Activated naive CD8-positive, alpha-beta T cell (primary cell): ENCODE data around the gene GTPBP6.
A peak's percentile ranks its signal among the peaks of the same experiment; 100 is the strongest.
"Not testable (repeated sequence)": the region's sequence is repeated elsewhere in the genome, so short reads cannot be mapped to it uniquely, and the experiment has no call there.

Experiments
- H3K27ac Mint-ChIP-seq: one replicate; pipeline ENCODE4 v1.8.0; 2021; ENCODE audit warnings: mixed read lengths
- H3K27me3 Mint-ChIP-seq: one replicate; pipeline ENCODE4 v1.8.0; 2021; ENCODE audit warnings: mixed read lengths
- H3K36me3 Mint-ChIP-seq: one replicate; pipeline ENCODE4 v1.8.0; 2021; ENCODE audit warnings: mixed read lengths
- H3K4me1 Mint-ChIP-seq: one replicate; pipeline ENCODE4 v1.8.0; 2021; ENCODE audit warnings: low read depth, mixed read lengths
- H3K4me3 Mint-ChIP-seq: one replicate; pipeline ENCODE4 v1.8.0; 2021; ENCODE audit warnings: mild to moderate bottlenecking, mixed read lengths
- H3K9me3 Mint-ChIP-seq: one replicate; pipeline ENCODE4 v1.8.0; 2021; ENCODE audit warnings: low read depth, mixed read lengths

GTPBP6 gene

GRCh38 chrX:261919-262352 lies 56.7 kb downstream of the GTPBP6 start:
- no peaks in the 10 kb centered on the region for H3K36me3 Mint-ChIP-seq
- H3K4me3 Mint-ChIP-seq, result no peak overlapping the region
- H3K27me3 Mint-ChIP-seq, result no peaks in the 10 kb centered on the region
- H3K27ac Mint-ChIP-seq, result no peak overlapping the region
- peaks cover 2% of the 10 kb centered on the region for H3K4me1 Mint-ChIP-seq
- H3K9me3 Mint-ChIP-seq, result no peaks in the 10 kb centered on the region

GRCh38 chrX:261167-261918 lies 57.3 kb downstream of the GTPBP6 start:
- H3K36me3 Mint-ChIP-seq, result no peaks in the 10 kb centered on the region
- no peak overlapping the region for H3K4me3 Mint-ChIP-seq
- peaks cover 2% of the 10 kb centered on the region for H3K4me1 Mint-ChIP-seq
- H3K27ac Mint-ChIP-seq, result no peak overlapping the region
- no peaks in the 10 kb centered on the region for H3K27me3 Mint-ChIP-seq
- H3K9me3 Mint-ChIP-seq, result no peaks in the 10 kb centered on the region

- peak overlapping the region; percentile 28 for H3K4me3 Mint-ChIP-seq
- no peaks in the 10 kb centered on the region for H3K36me3 Mint-ChIP-seq
- H3K27ac Mint-ChIP-seq, result no peak overlapping the region
- H3K4me1 Mint-ChIP-seq, result peaks cover 2% of the 10 kb centered on the region
- H3K9me3 Mint-ChIP-seq, result no peaks in the 10 kb centered on the region
- no peaks in the 10 kb centered on the region for H3K27me3 Mint-ChIP-seq
Observed at GRCh38 chrX:259692-260355, 58.8 kb downstream of the GTPBP6 start.

DNA sequence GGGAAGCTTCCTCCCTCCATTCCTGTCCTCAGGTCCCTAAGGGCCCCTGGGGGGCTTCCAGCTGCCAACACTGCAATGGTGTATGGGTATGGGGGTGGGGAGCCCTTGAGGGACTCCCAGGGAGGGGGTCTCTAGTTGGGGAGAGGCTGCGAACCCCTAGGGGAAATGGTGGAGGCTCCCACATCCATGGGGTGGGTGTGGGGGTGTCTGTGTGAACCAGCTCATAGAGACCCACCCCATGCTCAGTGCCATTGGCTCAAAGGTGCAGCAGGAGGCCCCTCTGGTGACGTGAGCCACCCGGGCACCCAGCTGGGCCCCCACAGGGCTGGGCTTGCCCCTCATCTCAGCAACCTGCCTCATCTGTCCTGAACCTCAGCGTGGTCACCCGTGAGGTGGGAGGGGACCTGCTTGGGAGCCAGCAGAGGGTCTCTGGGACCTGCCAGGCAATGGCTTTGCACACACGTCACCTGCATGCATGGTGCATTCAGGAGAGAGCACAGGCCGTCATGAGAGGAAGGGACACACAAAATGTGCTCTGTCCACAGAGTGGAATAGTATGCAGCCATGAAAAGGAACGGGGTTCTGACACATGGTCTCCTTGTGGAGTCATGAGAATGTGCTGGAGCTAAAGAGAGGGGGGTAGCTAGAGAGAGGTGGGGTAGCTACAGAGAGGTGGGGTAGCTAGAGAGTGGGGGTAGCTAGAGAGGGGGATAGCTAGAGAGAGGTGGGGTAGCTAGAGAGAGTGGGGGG lies 60.1 kb downstream of the GTPBP6 start:
- H3K9me3 Mint-ChIP-seq, result no peaks in the 10 kb centered on the region
- H3K36me3 Mint-ChIP-seq, result no peaks in the 10 kb centered on the region
- H3K27me3 Mint-ChIP-seq, result no peaks in the 10 kb centered on the region
- H3K27ac Mint-ChIP-seq, result no peak overlapping the region
- H3K4me1 Mint-ChIP-seq, result peaks cover 7% of the 10 kb centered on the region
- no peak overlapping the region for H3K4me3 Mint-ChIP-seq

GRCh38 chrX:257681-258289 lies 60.8 kb downstream of the GTPBP6 start:
- H3K4me1 Mint-ChIP-seq, result peaks cover 8% of the 10 kb centered on the region
- H3K9me3 Mint-ChIP-seq, result no peaks in the 10 kb centered on the region
- no peaks in the 10 kb centered on the region for H3K27me3 Mint-ChIP-seq
- no peak overlapping the region for H3K27ac Mint-ChIP-seq
- no peaks in the 10 kb centered on the region for H3K36me3 Mint-ChIP-seq
- H3K4me3 Mint-ChIP-seq, result no peak overlapping the region

- H3K27me3 Mint-ChIP-seq, H3K4me3 Mint-ChIP-seq, H3K9me3 Mint-ChIP-seq, H3K27ac Mint-ChIP-seq, H3K36me3 Mint-ChIP-seq: not testable (repeated sequence)
- H3K4me1 Mint-ChIP-seq, result peaks cover 15% of the 10 kb centered on the region
Observed at GRCh38 chrX:257054-257453, 61.5 kb downstream of the GTPBP6 start.

DNA sequence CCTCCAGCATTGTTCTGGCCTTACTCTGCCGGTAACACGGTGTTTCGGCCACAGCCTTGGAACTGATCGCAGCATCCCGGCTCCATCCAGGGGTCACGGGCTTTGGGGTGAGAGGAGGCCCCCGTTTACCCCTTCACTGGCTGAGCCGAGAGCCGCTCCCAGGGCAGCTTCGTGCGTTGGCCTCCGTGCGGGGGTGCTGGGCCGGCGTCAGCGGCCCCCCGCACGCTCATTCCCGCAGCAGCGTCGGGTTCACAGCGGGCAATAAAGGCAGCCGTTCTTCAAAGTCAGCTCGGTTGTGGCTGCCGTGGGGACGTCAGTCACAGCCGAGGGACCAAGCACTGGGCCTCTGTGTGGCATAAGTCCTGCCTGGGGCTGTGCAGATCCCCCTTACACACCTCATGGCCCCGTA lies 62.7 kb downstream of the GTPBP6 start:
- Mint-ChIP-seq H3K27ac (no peak overlapping the region), H3K36me3 (peaks cover 5% of the 10 kb centered on the region), H3K9me3 (peaks cover 7% of the 10 kb centered on the region), H3K4me1 (peaks cover 27% of the 10 kb centered on the region), H3K27me3 (no peaks in the 10 kb centered on the region), H3K4me3 (no peak overlapping the region)
